H1 (cell line): ENCODE data around the gene ARHGEF4. TPM values are rescaled to one million over a fixed set of nuclear protein-coding genes. Genes with fewer than 3 reads are reported as not detected.

Source experiments
- CTCF ChIA-PET: fragments of 300-600 bp; sonication (Branson Sonifier 250); formaldehyde crosslinking; loops from one replicate; lab custom pipeline; 2021; ENCODE audit not compliant: partially characterized antibody; lab: Charles Lee
- POLR2A ChIA-PET: fragments of 300-600 bp; sonication (Branson Sonifier 250); formaldehyde crosslinking; loops from one replicate; lab custom pipeline; 2021; ENCODE audit warnings: inconsistent platforms; ENCODE audit not compliant: partially characterized antibody; lab: Charles Lee
- DNase-seq, 2 experiments: peaks; one replicate each; pipeline versions ENCODE4 v3.0.0 to v3.0.0-alpha.2; 2010 to 2022; ENCODE audit warnings: low spot score in 2 of 2, low read depth in 1 of 2, mixed read lengths in 1 of 2
- FAIRE-seq: peaks from 2 replicates; lab custom pipeline; 2011; peaks lifted over from hg19 to GRCh38; lab: Jason Lieb, UNC
- H2AFZ ChIP-seq: 2 replicates; pipeline ENCODE4 v1.8.1; 2012; ENCODE audit warnings: low read length, inconsistent platforms
- H2AK5ac ChIP-seq: 2 replicates; pipeline ENCODE4 v1.6.1; 2013; ENCODE audit warnings: low read depth, low read length
- H2BK120ac ChIP-seq: replicated peaks from 2 replicates; pipeline ENCODE3; 2013; ENCODE audit warnings: low read depth, low read length, inconsistent platforms
- H2BK12ac ChIP-seq: 2 replicates; pipeline ENCODE4 v1.6.1; 2013; ENCODE audit warnings: low read depth, low read length
- H2BK15ac ChIP-seq: 2 replicates; pipeline ENCODE4 v1.6.1; 2013; ENCODE audit warnings: low read length
- H2BK20ac ChIP-seq: 2 replicates; pipeline ENCODE4 v1.6.1; 2013; ENCODE audit warnings: low read length
- H2BK5ac ChIP-seq: 2 replicates; pipeline ENCODE4 v1.6.1; 2013; ENCODE audit warnings: low read depth, low read length
- H3K14ac ChIP-seq: 2 replicates; pipeline ENCODE4 v1.6.1; 2013; ENCODE audit warnings: inconsistent platforms; ENCODE audit not compliant: insufficient read length
- H3K18ac ChIP-seq: 2 replicates; pipeline ENCODE4 v1.6.1; 2013; ENCODE audit warnings: low read length; ENCODE audit errors: extremely low read depth
- H3K23ac ChIP-seq: 2 replicates; pipeline ENCODE4 v1.6.1; 2013; ENCODE audit warnings: inconsistent platforms; ENCODE audit not compliant: insufficient read length
- H3K23me2 ChIP-seq: 2 replicates; pipeline ENCODE4 v1.6.1; 2013; ENCODE audit warnings: low read depth, low read length
- H3K27ac ChIP-seq: 2 replicates; pipeline ENCODE4 v1.6.1; 2011; ENCODE audit warnings: low read depth, low read length, inconsistent platforms
- H3K27me3 ChIP-seq, 4 experiments: replicated peaks in 1 of 4; 1 replicate in 1 of 4; 2 replicates in 3 of 4; pipeline versions ENCODE4 v1.6.1 to v1.8.1; 2011 to 2013; ENCODE audit warnings: low read length in 3 of 4, mild to moderate bottlenecking in 3 of 4, inconsistent platforms in 2 of 4, mixed read lengths in 2 of 4, moderate library complexity in 1 of 4; ENCODE audit not compliant: control insufficient read depth in 3 of 4, insufficient read depth in 3 of 4; ENCODE audit errors: extremely low read depth in 1 of 4
- H3K36me3 ChIP-seq, 4 experiments: 2 replicates each; pipeline versions ENCODE4 v1.6.1 to v1.8.1; 2011 to 2013; ENCODE audit warnings: mild to moderate bottlenecking in 4 of 4, low read length in 3 of 4, moderate library complexity in 2 of 4, control low read depth in 1 of 4, inconsistent platforms in 1 of 4; ENCODE audit not compliant: insufficient read depth in 4 of 4, control insufficient read depth in 2 of 4
- H3K4ac ChIP-seq: replicated peaks from 2 replicates; pipeline ENCODE3; 2013; ENCODE audit warnings: low read length, low read depth, mixed read lengths, inconsistent platforms; ENCODE audit not compliant: insufficient read length
- H3K4me1 ChIP-seq, 4 experiments: replicated peaks in 1 of 4; 1 replicate in 1 of 4; 2 replicates in 3 of 4; pipeline versions ENCODE4 v1.6.1 to v1.8.1; 2011 to 2013; ENCODE audit warnings: low read length in 3 of 4, inconsistent platforms in 2 of 4, mixed read lengths in 1 of 4; ENCODE audit not compliant: insufficient read depth in 4 of 4, control insufficient read depth in 3 of 4
- H3K4me2 ChIP-seq, 2 experiments: 2 replicates each; pipeline versions ENCODE4 v1.6.1 to v1.8.1; 2011 to 2013; ENCODE audit warnings: low read depth in 2 of 2, low read length in 2 of 2, control low read depth in 1 of 2, inconsistent platforms in 1 of 2, mild to moderate bottlenecking in 1 of 2; ENCODE audit not compliant: insufficient read depth in 1 of 2
- H3K4me3 ChIP-seq, 4 experiments: fragments of 200-600, 300-600 bp in 1 of 4; sonication (generic), shearing (Covaris generic), sonication (Bioruptor Twin) in 1 of 4; 2 replicates each; pipeline versions ENCODE4 v1.5.1 to v1.8.1; 2011 to 2016; ENCODE audit warnings: low read length in 4 of 4, low read depth in 3 of 4, control low read depth in 2 of 4, inconsistent platforms in 2 of 4, mild to moderate bottlenecking in 2 of 4, mixed read lengths in 1 of 4, moderate library complexity in 1 of 4; ENCODE audit not compliant: insufficient read depth in 2 of 4; ENCODE audit errors: extremely low read depth in 1 of 4
- H3K56ac ChIP-seq: replicated peaks from 2 replicates; pipeline ENCODE3; 2013; ENCODE audit warnings: low read depth, mild to moderate bottlenecking, mixed read lengths, low read length, inconsistent platforms; ENCODE audit not compliant: insufficient read length
- H3K79me1 ChIP-seq: 2 replicates; pipeline ENCODE4 v1.6.1; 2013; ENCODE audit warnings: low read depth, low read length, control low read depth
- H3K79me2 ChIP-seq, 2 experiments: 2 replicates each; pipeline versions ENCODE4 v1.6.1 to v1.8.1; 2012 to 2013; ENCODE audit warnings: low read length in 2 of 2, mild to moderate bottlenecking in 2 of 2, inconsistent platforms in 1 of 2; ENCODE audit not compliant: insufficient read depth in 2 of 2, control insufficient read depth in 1 of 2
- H3K9ac ChIP-seq, 4 experiments: replicated peaks in 1 of 4; 1 replicate in 1 of 4; 2 replicates in 3 of 4; pipeline versions ENCODE4 v1.6.1 to v1.8.1; 2011 to 2013; ENCODE audit warnings: low read depth in 3 of 4, low read length in 3 of 4, control low read depth in 2 of 4, mild to moderate bottlenecking in 2 of 4, moderate library complexity in 2 of 4, inconsistent platforms in 1 of 4; ENCODE audit errors: extremely low read depth in 1 of 4
- H3K9me3 ChIP-seq, 2 experiments: 2 replicates each; pipeline versions ENCODE4 v1.6.1 to v1.8.1; 2012 to 2013; ENCODE audit warnings: mild to moderate bottlenecking in 2 of 2, moderate library complexity in 2 of 2, control low read depth in 1 of 2, inconsistent platforms in 1 of 2, low read depth in 1 of 2, low read length in 1 of 2, mixed read lengths in 1 of 2; ENCODE audit not compliant: insufficient read depth in 2 of 2
- H4K20me1 ChIP-seq, 2 experiments: replicated peaks in 1 of 2; 2 replicates each; pipeline versions ENCODE3 to v1.8.1; 2011 to 2013; ENCODE audit warnings: inconsistent platforms in 2 of 2, low read length in 2 of 2, mild to moderate bottlenecking in 1 of 2; ENCODE audit not compliant: insufficient read depth in 2 of 2, control insufficient read depth in 1 of 2
- H4K5ac ChIP-seq: 2 replicates; pipeline ENCODE4 v1.6.1; 2013; ENCODE audit warnings: low read length, low read depth, mixed read lengths, inconsistent platforms; ENCODE audit not compliant: insufficient read length
- H4K8ac ChIP-seq: 2 replicates; pipeline ENCODE4 v1.8.0; 2013; ENCODE audit warnings: mild to moderate bottlenecking, moderate library complexity, low read length, inconsistent platforms; ENCODE audit not compliant: insufficient read depth; ENCODE audit errors: extremely low read depth
- H4K91ac ChIP-seq: replicated peaks from 2 replicates; pipeline ENCODE3; 2013; ENCODE audit warnings: low read length, mixed read lengths, inconsistent platforms; ENCODE audit not compliant: insufficient read length
- BCL11A ChIP-seq, 2 experiments: IDR thresholded peaks; one replicate each; pipeline ENCODE4 v1.6.1; 2011; ENCODE audit warnings: low read depth in 2 of 2, low read length in 2 of 2, mild to moderate bottlenecking in 2 of 2
- BRCA1 ChIP-seq: IDR thresholded peaks from 2 replicates; pipeline ENCODE4 v1.6.1; 2012; ENCODE audit warnings: low read depth, low read length, improper control_type of control experiment
- CBX8 ChIP-seq: fragments of 300-800, 300-1000 bp; sonication (generic); IDR thresholded peaks from 2 replicates; pipeline ENCODE4 v1.7.1; 2016; ENCODE audit warnings: low read depth, low read length, borderline replicate concordance
- CEBPB ChIP-seq: IDR thresholded peaks from 2 replicates; pipeline ENCODE4 v1.6.1; 2012; ENCODE audit warnings: low read depth, low read length
- EGR1 ChIP-seq: IDR thresholded peaks from 2 replicates; pipeline ENCODE4 v1.6.1; 2011; ENCODE audit warnings: low read depth, low read length, borderline replicate concordance
- EP300 ChIP-seq, 2 experiments: IDR thresholded peaks; 1 replicate in 1 of 2; 2 replicates in 1 of 2; pipeline ENCODE4 v1.6.1; 2011 to 2012; ENCODE audit warnings: low read depth in 2 of 2, low read length in 2 of 2, mild to moderate bottlenecking in 2 of 2, borderline replicate concordance in 1 of 2, inconsistent platforms in 1 of 2, moderate library complexity in 1 of 2
- GTF2F1 ChIP-seq: IDR thresholded peaks from 2 replicates; pipeline ENCODE4 v1.6.1; 2012; ENCODE audit warnings: low read depth, low read length, improper control_type of control experiment, borderline replicate concordance
- NANOG ChIP-seq: IDR thresholded peaks from 2 replicates; pipeline ENCODE4 v1.6.1; 2011; ENCODE audit warnings: low read length, low read depth, mild to moderate bottlenecking, inconsistent platforms; ENCODE audit not compliant: insufficient read depth, poor library complexity, severe bottlenecking
- NRF1 ChIP-seq: IDR thresholded peaks from 2 replicates; pipeline ENCODE4 v1.6.1; 2011; ENCODE audit warnings: mild to moderate bottlenecking, low read depth, low read length, improper control_type of control experiment
- SUZ12 ChIP-seq: fragments of 200-600 bp; sonication (generic); IDR thresholded peaks from 2 replicates; pipeline ENCODE4 v1.6.1; 2012; ENCODE audit warnings: mild to moderate bottlenecking, inconsistent platforms, low read length, moderate library complexity, mixed read lengths
- WGBS, 2 experiments: shearing (Covaris generic) in 1 of 2; methylation state at CpG; one replicate each; pipeline versions ENCODE4 v1.1.6 to v1.1.7; 2013 to 2015; ENCODE audit warnings: low lambda C conversion rate in 2 of 2, mixed read lengths in 2 of 2, inconsistent platforms in 1 of 2, low coverage in 1 of 2, missing lambda C conversion rate in 1 of 2; ENCODE audit not compliant: insufficient replicate concordance in 2 of 2, insufficient coverage in 1 of 2, insufficient read length in 1 of 2; ENCODE audit errors: extremely low coverage in 1 of 2, missing lambda C conversion rate in 1 of 2; 5-methylcytosine and 5-hydroxymethylcytosine counted together
- polyA plus RNA-seq, 7 experiments: library from polyadenylated mRNA; depleted of rRNA in 3 of 7; stranded (reverse) in 5 of 7; unstranded in 2 of 7; fragments of >200 nt in 5 of 7; fragments of 200-250 nt in 2 of 7; gene quantifications; 1 replicate in 5 of 7; 2 replicates in 1 of 7; 4 replicates in 1 of 7; pipeline versions ENCODE4 v1.2.1 to v1.2.3, GENCODE V29; 2011 to 2013; ENCODE audit warnings: missing spikeins in 2 of 7, mixed read lengths in 2 of 7
- total RNA-seq: library from RNA; stranded (reverse); fragmentation: NEBNext Ultra II Directional; extraction: Animal tissue kit (Norgen Biotek cat#: 25700); gene quantifications from 2 replicates; pipeline ENCODE4 v1.2.1, GENCODE V29; 2021
- TF ChIP-seq, protein P1 (sequence below): IDR thresholded peaks from 2 replicates; pipeline ENCODE4 v1.6.1; 2012; ENCODE audit warnings: inconsistent platforms

ARHGEF4 gene
- total and polyA plus RNA-seq, 2 of the 8 experiments (the other 6 are each of a cell fraction or from before 2014, with no cell fraction given): 10.6 to 14.6 TPM

DNA sequence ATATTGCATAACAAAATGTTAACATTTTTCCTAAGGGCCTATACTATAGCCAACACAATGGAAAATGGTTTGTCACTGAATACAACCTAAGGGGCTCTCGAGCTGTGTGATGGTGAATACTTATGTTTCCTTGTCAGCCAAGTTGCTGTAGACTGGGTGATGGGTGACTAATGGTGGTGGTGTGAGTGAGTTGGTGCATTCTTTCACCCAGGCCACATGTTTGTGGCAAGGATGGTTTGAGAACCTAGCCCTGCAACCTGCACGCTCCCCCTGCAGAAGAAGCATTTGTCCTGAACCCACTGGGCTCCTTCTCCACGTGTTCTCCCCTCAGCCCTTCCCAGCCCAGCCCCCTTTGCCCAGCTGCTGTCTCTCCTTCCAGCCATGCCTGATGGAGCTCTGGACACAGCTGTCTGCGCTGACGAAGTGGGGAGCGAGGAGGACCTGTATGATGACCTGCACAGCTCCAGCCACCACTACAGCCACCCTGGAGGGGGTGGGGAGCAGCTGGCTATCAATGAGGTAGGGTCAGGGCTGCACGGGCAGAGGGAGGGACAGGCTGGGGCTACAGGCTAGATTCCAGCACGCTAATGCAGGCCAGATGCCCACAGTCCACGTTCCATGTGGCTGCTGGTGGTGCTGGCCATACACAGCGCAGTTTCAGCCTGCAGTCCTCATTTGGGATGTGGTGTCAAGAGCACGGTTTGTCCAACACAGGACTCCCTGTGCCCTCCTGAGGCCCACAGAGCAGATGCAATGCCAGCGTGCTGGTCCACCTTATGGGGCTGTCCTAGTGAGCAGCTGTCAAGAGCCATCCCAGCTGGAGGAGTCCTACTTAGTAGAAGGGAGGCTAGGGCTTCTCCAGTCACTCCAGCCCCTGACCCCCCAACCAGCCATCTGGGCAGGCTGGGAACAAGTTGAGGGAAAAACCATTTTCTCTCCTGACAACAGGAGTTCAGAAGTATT is 191.1 kb downstream of the ARHGEF4 start:
- Histone ChIP-seq H3K56ac (no peak overlapping the region), H3K23me2 (no peaks in the 10 kb centered on the region), H3K4me2 (no peak overlapping the region), H2AFZ (no peak overlapping the region), H3K9ac (no peak overlapping the region), H3K27me3 (no peaks in the 10 kb centered on the region; a peak in 1 of 7 replicates), H2BK5ac (no peak overlapping the region), H2AK5ac (no peak overlapping the region), H2BK20ac (no peak overlapping the region), H4K91ac (peak overlapping the region; percentile 55), H3K36me3 (no peaks in the 10 kb centered on the region), H3K9me3 (no peaks in the 10 kb centered on the region; a peak in 1 of 4 replicates), H2BK120ac (no peak overlapping the region), H4K20me1 (no peaks in the 10 kb centered on the region), H2BK15ac (no peak overlapping the region), H3K23ac (no peak overlapping the region), H3K18ac (no peak overlapping the region), H4K8ac (no peak overlapping the region), H3K27ac (no peak overlapping the region), H4K5ac (no peak overlapping the region), H3K79me2 (no peaks in the 10 kb centered on the region), H3K14ac (no peak overlapping the region), H3K4ac (no peak overlapping the region), H2BK12ac (no peak overlapping the region), H3K4me1 (no peaks in the 10 kb centered on the region; a peak in 1 of 7 replicates), H3K79me1 (no peaks in the 10 kb centered on the region), H3K4me3 (no peak overlapping the region)
- ChIA-PET CTCF (interaction anchor here (1.7 kb wide), 1 partner anchor 11 kb away, joined by 3 read pairs; no protein-coding TSS in a partner anchor), POLR2A (no interaction called here)
- WGBS, 2 experiments: 89% methylated on average over 12 of the region's 12 CpGs; no CpG with 5 or more reads in 1 of the 2 experiments
- DNase-seq: peak in 1 of 2 experiments; percentile 27
- FAIRE-seq: no peak
- no peak for TF ChIP-seq SUZ12
- no peak for TF ChIP-seq EP300 (IDR thresholded peaks at IDR 0.05; ENCODE audit: borderline replicate concordance in 1 of 2, low read depth in 2 of 2, low read length in 2 of 2)
- no peak for TF ChIP-seq EGR1
- TF ChIP-seq CEBPB: no peak
- TF ChIP-seq, protein P1, sequence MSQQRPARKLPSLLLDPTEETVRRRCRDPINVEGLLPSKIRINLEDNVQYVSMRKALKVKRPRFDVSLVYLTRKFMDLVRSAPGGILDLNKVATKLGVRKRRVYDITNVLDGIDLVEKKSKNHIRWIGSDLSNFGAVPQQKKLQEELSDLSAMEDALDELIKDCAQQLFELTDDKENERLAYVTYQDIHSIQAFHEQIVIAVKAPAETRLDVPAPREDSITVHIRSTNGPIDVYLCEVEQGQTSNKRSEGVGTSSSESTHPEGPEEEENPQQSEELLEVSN: no peak
- TF ChIP-seq CBX8: no peak
- TF ChIP-seq BCL11A (IDR thresholded peaks at IDR 0.05; ENCODE audit: low read depth in 2 of 2, low read length in 2 of 2): no peak
- TF ChIP-seq NRF1: no peak
- no peak for TF ChIP-seq BRCA1
- no peak for TF ChIP-seq NANOG
- no peak for TF ChIP-seq GTF2F1
